Measurements from ENCODE around the gene ENKUR.

DNA sequence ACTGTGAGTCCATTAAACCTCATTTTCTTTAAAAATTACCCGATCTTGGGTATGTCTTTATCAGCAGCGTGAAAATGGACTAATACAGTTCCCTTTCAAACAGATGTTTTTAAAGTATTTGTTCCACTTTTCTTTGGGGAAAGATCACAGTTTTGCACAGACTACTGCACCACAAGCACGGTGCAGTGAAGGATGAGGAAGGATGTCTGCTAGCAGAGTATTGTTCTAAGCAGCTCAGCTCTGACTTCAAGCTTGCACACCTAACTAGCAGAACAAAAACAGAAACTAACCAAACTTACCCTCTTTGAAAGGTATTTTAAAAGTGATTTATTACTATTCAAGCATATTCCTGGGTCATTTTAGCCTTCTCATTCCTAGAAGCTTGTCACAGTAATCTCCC is 20.4 kb upstream of the ENKUR start:
- no peak for TF ChIP-seq POLR2AphosphoS5 (IDR thresholded peaks at IDR 0.05)
- TF ChIP-seq, protein P1, sequence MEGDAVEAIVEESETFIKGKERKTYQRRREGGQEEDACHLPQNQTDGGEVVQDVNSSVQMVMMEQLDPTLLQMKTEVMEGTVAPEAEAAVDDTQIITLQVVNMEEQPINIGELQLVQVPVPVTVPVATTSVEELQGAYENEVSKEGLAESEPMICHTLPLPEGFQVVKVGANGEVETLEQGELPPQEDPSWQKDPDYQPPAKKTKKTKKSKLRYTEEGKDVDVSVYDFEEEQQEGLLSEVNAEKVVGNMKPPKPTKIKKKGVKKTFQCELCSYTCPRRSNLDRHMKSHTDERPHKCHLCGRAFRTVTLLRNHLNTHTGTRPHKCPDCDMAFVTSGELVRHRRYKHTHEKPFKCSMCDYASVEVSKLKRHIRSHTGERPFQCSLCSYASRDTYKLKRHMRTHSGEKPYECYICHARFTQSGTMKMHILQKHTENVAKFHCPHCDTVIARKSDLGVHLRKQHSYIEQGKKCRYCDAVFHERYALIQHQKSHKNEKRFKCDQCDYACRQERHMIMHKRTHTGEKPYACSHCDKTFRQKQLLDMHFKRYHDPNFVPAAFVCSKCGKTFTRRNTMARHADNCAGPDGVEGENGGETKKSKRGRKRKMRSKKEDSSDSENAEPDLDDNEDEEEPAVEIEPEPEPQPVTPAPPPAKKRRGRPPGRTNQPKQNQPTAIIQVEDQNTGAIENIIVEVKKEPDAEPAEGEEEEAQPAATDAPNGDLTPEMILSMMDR (IDR thresholded peaks at IDR 0.05): no peak

All from stomach (tissue), 4 donors.